Measurements from ENCODE around the gene VTCN1. TPM values are rescaled to one million over a fixed set of nuclear protein-coding genes. Genes with fewer than 3 reads are reported as not detected.

VTCN1 gene
- total RNA-seq, 3 donors from 2014 or later, result 0.16 to 97.0 (median 52.1) TPM

DNA sequence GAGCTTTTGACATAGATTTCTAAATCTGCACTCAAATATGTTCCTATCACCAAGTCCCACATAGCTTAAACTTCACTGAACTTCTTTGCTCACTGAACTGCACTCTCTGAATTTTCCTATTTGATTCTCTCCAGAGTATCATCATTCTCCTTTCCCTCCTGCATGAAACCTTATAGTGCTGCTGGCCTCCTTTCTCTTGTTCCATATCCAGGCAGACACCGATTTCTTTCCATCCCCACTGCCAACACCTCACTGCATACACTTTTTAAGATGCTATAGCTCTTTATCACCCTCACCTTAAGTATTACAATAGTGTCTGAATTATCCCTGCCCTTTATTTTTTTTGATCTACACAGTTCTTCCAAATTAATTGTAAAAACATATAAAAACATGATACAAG is 86.1 kb downstream of the VTCN1 start:
- Histone ChIP-seq H3K27me3 (no peaks in the 10 kb centered on the region), H3K4me1 (peaks cover 3 to 7% of the 10 kb centered on the region in 2 donors), H3K36me3 (no peaks in the 10 kb centered on the region), H3K9me3 (no peaks in the 10 kb centered on the region), H3K4me3 (no peak overlapping the region), H3K27ac (no peak overlapping the region)
- intact Hi-C loops (cut with DNase I; ENCODE audit: low total_unique reads), result loop anchor here (5.0 kb wide), 2 partner anchors 148 to 493 kb away; no protein-coding TSS in a partner anchor
- TF ChIP-seq, protein P1, sequence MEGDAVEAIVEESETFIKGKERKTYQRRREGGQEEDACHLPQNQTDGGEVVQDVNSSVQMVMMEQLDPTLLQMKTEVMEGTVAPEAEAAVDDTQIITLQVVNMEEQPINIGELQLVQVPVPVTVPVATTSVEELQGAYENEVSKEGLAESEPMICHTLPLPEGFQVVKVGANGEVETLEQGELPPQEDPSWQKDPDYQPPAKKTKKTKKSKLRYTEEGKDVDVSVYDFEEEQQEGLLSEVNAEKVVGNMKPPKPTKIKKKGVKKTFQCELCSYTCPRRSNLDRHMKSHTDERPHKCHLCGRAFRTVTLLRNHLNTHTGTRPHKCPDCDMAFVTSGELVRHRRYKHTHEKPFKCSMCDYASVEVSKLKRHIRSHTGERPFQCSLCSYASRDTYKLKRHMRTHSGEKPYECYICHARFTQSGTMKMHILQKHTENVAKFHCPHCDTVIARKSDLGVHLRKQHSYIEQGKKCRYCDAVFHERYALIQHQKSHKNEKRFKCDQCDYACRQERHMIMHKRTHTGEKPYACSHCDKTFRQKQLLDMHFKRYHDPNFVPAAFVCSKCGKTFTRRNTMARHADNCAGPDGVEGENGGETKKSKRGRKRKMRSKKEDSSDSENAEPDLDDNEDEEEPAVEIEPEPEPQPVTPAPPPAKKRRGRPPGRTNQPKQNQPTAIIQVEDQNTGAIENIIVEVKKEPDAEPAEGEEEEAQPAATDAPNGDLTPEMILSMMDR (IDR thresholded peaks at IDR 0.05), result no peak
- TF ChIP-seq POLR2A (IDR thresholded peaks at IDR 0.05), result no peak
- TF ChIP-seq POLR2AphosphoS5 (IDR thresholded peaks at IDR 0.05), result no peak
- DNase-seq (ENCODE audit: low spot score in 2 of 2), result no peak

DNA sequence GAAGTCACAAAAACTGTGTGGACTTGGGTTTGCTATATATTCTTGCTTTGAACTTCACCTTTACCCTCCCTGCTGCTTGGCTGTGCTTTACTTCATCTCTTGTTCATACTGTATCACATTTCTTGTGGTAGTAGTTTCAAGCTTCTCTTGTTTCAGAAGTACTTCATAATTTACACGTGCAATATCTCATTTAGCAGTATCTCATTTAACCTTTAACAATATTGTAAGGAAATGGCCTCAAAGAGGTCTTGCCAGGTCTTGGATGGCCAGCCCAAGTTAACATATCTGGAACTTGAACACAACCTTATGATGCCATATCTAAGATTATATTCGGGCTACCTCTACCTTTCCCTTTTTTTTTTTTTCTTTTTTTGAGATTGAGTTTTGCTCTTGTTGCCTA is 87.5 kb downstream of the VTCN1 start:
- Histone ChIP-seq H3K27me3 (no peaks in the 10 kb centered on the region), H3K36me3 (no peaks in the 10 kb centered on the region), H3K27ac (no peak overlapping the region), H3K4me1 (peaks cover 3 to 7% of the 10 kb centered on the region in 2 donors), H3K4me3 (no peak overlapping the region), H3K9me3 (no peaks in the 10 kb centered on the region)
- TF ChIP-seq, protein P1 (IDR thresholded peaks at IDR 0.05), result no peak
- no peak for TF ChIP-seq POLR2A (IDR thresholded peaks at IDR 0.05)
- no peak for TF ChIP-seq POLR2AphosphoS5 (IDR thresholded peaks at IDR 0.05)
- intact Hi-C loops (cut with DNase I; ENCODE audit: low total_unique reads), result loop anchor here (5.0 kb wide), 1 partner anchor 494 kb away; no protein-coding TSS in a partner anchor
- DNase-seq (ENCODE audit: low spot score in 2 of 2), result no peak

DNA sequence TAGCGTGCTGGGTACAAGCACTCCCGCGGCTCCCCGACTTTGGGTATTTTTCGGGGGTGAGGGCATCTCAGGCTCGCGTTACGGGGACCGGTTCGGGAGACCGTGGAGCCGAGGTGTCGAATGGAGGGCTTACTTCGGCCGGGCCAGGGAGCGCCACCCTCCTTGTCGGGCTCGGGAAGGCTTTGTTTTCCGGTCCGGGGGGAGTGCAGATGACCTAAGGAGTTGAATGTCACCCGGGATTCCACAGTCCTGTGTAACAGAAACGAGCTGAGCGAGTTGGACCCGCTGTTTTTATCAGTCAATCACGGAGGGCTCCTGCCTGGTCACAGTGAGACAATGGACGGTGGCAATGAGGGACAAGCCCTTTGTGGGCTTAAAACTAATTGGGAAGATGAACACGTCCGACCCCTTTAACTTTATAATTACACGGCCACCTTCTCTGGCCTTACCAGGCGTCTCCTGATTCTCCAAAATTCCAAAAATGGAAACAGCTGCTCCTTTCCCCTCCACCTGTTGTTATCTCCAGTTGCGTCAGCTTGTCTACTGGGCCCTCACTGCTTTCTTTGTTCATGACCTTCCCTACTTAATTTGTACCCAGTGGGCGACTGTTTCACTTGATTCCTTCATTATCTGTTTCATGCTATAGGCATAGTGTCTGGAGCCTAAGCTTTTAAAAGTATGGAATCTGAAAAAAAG is 88.2 kb downstream of the VTCN1 start:
- TF ChIP-seq POLR2AphosphoS5 (IDR thresholded peaks at IDR 0.05) (no peak), POLR2A (IDR thresholded peaks at IDR 0.05) (no peak)
- TF ChIP-seq, protein P1 (IDR thresholded peaks at IDR 0.05), result no peak
- peak overlapping the region; percentile 70 to 87 (median 76) for H3K4me3 ChIP-seq
- DNase-seq (ENCODE audit: low spot score in 2 of 2), result no peak
- H3K27ac ChIP-seq, result peak overlapping the region; percentile 94 to 96
- H3K27me3 ChIP-seq, result no peaks in the 10 kb centered on the region
- H3K36me3 ChIP-seq, result no peaks in the 10 kb centered on the region
- H3K9me3 ChIP-seq, result no peaks in the 10 kb centered on the region
- peaks cover 3 to 7% of the 10 kb centered on the region in 2 donors for H3K4me1 ChIP-seq
- intact Hi-C loops (cut with DNase I; ENCODE audit: low total_unique reads), result loop anchor here (5.0 kb wide), 1 partner anchor 495 kb away; no protein-coding TSS in a partner anchor

DNA sequence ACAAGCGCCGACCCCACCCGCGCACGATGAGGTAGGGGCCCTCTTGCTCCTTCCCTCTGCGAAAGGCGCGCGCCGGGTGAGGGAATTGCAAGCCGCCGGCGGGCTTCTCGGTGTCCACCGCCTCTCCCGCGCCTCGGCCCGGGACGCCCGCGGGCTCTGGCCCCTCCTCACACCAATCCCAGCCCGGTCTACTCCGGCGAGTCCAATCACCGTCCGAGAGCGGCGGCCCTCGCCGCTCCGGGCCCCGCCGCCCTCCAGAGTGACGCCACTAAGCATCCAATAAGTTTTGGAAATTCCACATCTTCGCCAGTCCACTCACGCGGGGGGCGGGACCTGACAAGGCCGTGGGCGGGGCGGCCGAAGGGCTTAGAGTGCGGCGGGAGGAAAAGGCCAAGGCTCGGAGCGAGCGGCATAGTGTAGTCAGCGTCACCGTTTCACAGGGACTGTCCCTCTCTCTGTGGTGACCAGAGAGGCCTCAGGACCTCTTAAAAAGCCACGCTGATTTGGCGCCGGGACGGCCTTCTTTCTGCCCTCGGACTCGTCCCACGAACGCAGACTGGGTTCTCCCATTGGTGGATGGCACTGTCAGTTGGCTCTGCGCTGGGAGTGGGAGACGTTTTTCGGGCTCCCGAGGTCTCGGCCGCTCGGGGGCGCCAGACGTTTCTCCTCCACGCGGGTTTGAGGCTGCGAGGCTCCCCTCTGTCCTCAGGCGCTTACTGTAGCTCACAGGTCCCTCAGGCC is 89.0 kb downstream of the VTCN1 start, which contains the start of gene TRIM45:
TRIM45 (minus strand) TSS at position 161 of the 741 bp plus-strand sequence. CDS start 548 bp downstream, outside the sequence.
- Histone ChIP-seq H3K27me3 (no peaks in the 10 kb centered on the region), H3K4me3 (peak within 1 kb of the TSS; percentile 70 to 87 (median 76)), H3K36me3 (no peaks in the 10 kb centered on the region), H3K4me1 (peaks cover 3 to 7% of the 10 kb centered on the region in 2 donors), H3K9me3 (no peaks in the 10 kb centered on the region), H3K27ac (peak within 1 kb of the TSS; percentile 94 to 96)
- intact Hi-C loops (cut with DNase I; ENCODE audit: low total_unique reads), result loop anchor here (5.0 kb wide), 1 partner anchor 496 kb away; no protein-coding TSS in a partner anchor
- TF ChIP-seq, protein P1 (IDR thresholded peaks at IDR 0.05), result peak; percentile 55 to 81 (median 61)
- peak; percentile 7 for TF ChIP-seq POLR2A (IDR thresholded peaks at IDR 0.05)
- TF ChIP-seq POLR2AphosphoS5 (IDR thresholded peaks at IDR 0.05), result peak; percentile 42 to 55 (median 52)
- peak; percentile 93 to 95 for DNase-seq (ENCODE audit: low spot score in 2 of 2)
